ENCODE data around the gene IGF2BP1. TPM values are rescaled to one million over a fixed set of nuclear protein-coding genes. Genes with fewer than 3 reads are reported as not detected.

The IGF2BP1 gene
- total RNA-seq, 4 donors from 2014 or later = not detected

DNA sequence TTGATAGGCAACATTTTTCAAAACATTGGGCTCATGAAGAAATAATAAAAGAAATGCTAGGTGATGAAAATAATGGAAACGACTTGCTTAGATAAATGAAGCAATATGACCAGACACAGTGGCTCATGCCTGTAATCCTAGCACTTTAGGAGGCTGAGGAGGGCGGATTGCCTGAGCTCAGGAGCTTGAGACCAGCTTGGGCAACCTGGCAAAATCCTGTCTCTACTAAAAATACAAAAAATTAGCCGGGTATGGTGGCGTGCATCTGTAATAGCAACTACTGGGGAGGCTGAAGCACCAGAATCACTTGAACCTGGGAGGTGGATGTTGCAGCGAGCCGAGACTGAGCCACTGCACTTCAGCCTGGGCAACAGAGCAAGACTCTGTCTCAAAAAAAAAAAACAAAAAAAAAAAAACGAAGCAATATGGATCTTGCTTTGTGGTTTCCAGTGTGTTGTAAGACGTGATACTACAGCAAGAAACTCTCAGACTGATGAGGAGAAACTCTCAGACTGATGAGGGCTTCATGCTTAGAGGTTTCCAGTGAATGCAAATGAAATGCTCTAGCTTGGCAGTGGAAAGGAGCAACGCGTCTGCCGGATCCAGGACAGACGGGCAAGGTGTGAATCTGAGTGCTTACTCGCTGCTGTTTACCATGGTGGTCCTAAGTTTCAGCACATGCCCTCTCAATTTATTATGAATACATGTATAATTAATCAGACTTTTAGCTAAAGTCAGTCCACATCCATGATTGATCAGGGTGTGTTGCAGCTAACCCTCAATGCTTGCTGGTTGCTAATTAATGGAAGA is 11.5 kb upstream of the IGF2BP1 start:
- no peak for TF ChIP-seq POLR2A (IDR thresholded peaks at IDR 0.05)
- TF ChIP-seq, protein P1, sequence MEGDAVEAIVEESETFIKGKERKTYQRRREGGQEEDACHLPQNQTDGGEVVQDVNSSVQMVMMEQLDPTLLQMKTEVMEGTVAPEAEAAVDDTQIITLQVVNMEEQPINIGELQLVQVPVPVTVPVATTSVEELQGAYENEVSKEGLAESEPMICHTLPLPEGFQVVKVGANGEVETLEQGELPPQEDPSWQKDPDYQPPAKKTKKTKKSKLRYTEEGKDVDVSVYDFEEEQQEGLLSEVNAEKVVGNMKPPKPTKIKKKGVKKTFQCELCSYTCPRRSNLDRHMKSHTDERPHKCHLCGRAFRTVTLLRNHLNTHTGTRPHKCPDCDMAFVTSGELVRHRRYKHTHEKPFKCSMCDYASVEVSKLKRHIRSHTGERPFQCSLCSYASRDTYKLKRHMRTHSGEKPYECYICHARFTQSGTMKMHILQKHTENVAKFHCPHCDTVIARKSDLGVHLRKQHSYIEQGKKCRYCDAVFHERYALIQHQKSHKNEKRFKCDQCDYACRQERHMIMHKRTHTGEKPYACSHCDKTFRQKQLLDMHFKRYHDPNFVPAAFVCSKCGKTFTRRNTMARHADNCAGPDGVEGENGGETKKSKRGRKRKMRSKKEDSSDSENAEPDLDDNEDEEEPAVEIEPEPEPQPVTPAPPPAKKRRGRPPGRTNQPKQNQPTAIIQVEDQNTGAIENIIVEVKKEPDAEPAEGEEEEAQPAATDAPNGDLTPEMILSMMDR (IDR thresholded peaks at IDR 0.05) = no peak
- no peak for TF ChIP-seq POLR2AphosphoS5 (IDR thresholded peaks at IDR 0.05)
- no peak for TF ChIP-seq EP300 (IDR thresholded peaks at IDR 0.05)
- Histone ChIP-seq H3K27ac (no peak overlapping the region), H3K9me3 (no peaks in the 10 kb centered on the region), H3K4me3 (no peak overlapping the region), H3K36me3 (no peaks in the 10 kb centered on the region), H3K27me3 (peaks cover 79% of the 10 kb centered on the region), H3K4me1 (no peaks in the 10 kb centered on the region)
- WGBS = 70% methylated on average over 13 of the region's 13 CpGs
- peak in 1 of 2 donors; percentile 28 for DNase-seq (ENCODE audit: low spot score in 2 of 2)

DNA sequence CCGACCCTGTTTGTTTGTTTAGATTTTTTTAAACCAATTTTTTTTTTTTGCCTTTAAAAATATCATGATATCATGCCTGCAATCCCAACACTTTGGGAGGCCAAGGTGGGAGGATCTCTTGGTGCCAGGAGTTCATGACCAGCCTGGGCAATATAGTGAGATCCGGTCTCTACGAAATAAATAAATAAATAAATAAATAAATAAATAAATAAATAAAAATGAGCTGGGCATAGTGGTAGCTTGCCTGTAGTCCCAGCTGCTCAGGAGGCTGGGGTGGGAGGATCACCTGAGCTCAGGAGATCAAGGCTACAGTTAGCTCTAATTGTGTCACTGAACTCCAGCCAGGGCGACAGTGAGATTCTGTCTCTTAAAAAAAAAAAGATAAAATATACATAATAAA is 8.1 kb upstream of the IGF2BP1 start:
- 91% methylated on average over 4 of the region's 4 CpGs for WGBS
- Histone ChIP-seq H3K9me3 (no peaks in the 10 kb centered on the region), H3K27me3 (peaks cover 93% of the 10 kb centered on the region), H3K27ac (no peak overlapping the region), H3K4me1 (no peaks in the 10 kb centered on the region), H3K36me3 (no peaks in the 10 kb centered on the region), H3K4me3 (no peak overlapping the region)
- TF ChIP-seq, protein P1 (IDR thresholded peaks at IDR 0.05) = no peak
- TF ChIP-seq EP300 (IDR thresholded peaks at IDR 0.05) (no peak), POLR2A (IDR thresholded peaks at IDR 0.05) (no peak), POLR2AphosphoS5 (IDR thresholded peaks at IDR 0.05) (no peak)
- DNase-seq (ENCODE audit: low spot score in 2 of 2) = peak in 1 of 2 donors; percentile 32

DNA sequence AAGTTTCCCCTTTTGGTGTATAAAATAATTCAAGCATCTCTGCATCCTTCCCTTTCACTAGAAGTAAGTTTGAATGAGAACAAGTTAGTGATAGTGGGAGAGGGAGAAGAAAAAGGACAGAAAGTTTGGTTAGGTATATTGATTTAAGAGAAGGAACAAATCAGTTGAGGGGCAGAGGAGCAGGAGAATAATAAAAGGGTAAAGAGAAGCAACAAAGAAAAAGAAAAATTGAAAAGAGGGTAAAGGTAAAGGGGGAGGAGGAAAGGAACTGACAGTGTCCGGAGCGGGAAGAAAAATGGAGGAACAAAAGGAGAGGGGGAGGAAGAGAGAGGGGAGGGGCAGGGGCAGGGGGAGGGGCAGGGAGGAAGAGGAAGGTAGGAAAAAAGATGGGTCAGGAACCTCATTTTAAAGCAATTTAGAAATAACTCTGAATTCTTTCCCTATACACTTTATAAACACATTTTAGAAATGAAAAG is 6.3 kb upstream of the IGF2BP1 start:
- H3K9me3 ChIP-seq = no peaks in the 10 kb centered on the region
- DNase-seq (ENCODE audit: low spot score in 2 of 2) = no peak
- no peaks in the 10 kb centered on the region for H3K36me3 ChIP-seq
- WGBS = 27% methylated on average over 2 of the region's 2 CpGs
- peaks cover 5% of the 10 kb centered on the region for H3K4me1 ChIP-seq
- no peak overlapping the region for H3K4me3 ChIP-seq
- H3K27ac ChIP-seq = no peak overlapping the region
- H3K27me3 ChIP-seq = peaks cover 93% of the 10 kb centered on the region
- TF ChIP-seq POLR2A (IDR thresholded peaks at IDR 0.05) = no peak

DNA sequence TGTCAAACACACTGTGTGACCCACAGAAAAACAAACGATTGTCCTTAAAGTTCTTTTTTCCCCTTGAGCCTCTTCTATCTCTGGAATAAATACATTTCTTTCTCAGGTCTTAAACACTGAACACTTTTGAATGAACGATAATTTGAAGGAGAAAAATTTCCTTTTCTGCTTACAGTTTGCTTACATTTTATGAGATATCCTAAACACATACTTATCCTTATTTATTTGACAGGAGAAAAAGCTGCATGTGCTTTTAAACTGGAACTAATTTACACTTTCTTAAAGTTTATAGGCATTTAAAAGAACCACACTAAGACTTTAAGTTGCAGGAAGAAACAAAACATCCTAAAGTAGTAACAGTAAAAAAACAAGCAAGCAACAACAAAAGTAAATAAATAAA is 4.7 kb upstream of the IGF2BP1 start:
- 61% methylated on average over 2 of the region's 2 CpGs for WGBS
- H3K27ac ChIP-seq = no peak overlapping the region
- TF ChIP-seq POLR2A (IDR thresholded peaks at IDR 0.05) (no peak), EP300 (IDR thresholded peaks at IDR 0.05) (no peak), POLR2AphosphoS5 (IDR thresholded peaks at IDR 0.05) (no peak)
- TF ChIP-seq, protein P1 (IDR thresholded peaks at IDR 0.05) = no peak
- no peak for DNase-seq (ENCODE audit: low spot score in 2 of 2)
- H3K4me3 ChIP-seq = no peak overlapping the region
- peaks cover 96% of the 10 kb centered on the region for H3K27me3 ChIP-seq
- no peaks in the 10 kb centered on the region for H3K36me3 ChIP-seq
- H3K9me3 ChIP-seq = no peaks in the 10 kb centered on the region
- peaks cover 20% of the 10 kb centered on the region for H3K4me1 ChIP-seq

DNA sequence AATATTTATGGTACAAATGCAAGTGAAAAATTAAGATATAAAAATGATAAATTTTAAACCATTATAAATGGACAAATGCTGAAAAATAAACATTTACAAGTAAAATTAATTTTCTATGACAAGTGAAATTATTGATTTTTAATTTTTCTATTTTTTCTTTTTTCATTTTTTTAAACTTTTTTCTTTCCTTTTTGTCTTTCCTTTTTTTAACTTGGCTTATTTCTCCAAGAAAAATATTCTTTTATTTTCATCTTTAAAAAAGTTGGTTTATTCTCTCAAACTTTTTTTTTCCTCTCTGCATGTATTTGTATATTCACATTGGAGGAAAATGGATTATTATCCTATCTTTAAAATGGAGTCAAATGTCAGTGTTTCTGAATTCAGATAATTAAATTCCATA is 3.9 kb upstream of the IGF2BP1 start:
- H3K9me3 ChIP-seq = no peaks in the 10 kb centered on the region
- H3K4me3 ChIP-seq = no peak overlapping the region
- H3K27me3 ChIP-seq = peaks cover 100% of the 10 kb centered on the region
- H3K27ac ChIP-seq = no peak overlapping the region
- no peaks in the 10 kb centered on the region for H3K36me3 ChIP-seq
- H3K4me1 ChIP-seq = peaks cover 29% of the 10 kb centered on the region
- TF ChIP-seq POLR2A (IDR thresholded peaks at IDR 0.05) (no peak), EP300 (IDR thresholded peaks at IDR 0.05) (no peak), POLR2AphosphoS5 (IDR thresholded peaks at IDR 0.05) (no peak)
- TF ChIP-seq, protein P1 (IDR thresholded peaks at IDR 0.05) = no peak
- DNase-seq (ENCODE audit: low spot score in 2 of 2) = no peak

Data from suprapubic skin (tissue), 4 donors.